ENCODE measurements around the gene ATG16L2.

Gene ATG16L2

DNA sequence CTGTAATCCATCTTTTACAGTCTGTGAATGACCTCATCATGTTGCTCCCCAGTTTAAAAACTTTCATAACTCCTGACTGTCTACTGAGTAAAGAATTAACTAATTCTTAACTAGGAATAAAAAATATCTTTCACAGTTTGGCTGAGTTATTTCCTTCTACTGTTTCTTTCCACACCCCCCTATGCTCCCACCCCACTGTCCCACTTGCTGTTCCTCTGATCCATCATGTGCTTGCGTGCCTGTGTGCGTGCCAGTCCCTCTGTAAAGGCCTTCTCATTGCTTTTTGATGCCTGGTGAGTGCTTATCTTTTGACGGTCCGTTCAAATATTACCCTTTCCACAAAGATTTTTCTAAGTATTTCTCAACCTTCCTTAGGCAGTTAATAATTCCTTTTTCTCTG, 55.6 kb downstream of the ATG16L2 start:
- in situ Hi-C loops (cut with HindIII; ENCODE audit: low sequenced_read_pairs) = loop anchor here (10.0 kb wide), 1 partner anchor 55 kb away; the partner anchor contains the start of gene ATG16L2

DNA sequence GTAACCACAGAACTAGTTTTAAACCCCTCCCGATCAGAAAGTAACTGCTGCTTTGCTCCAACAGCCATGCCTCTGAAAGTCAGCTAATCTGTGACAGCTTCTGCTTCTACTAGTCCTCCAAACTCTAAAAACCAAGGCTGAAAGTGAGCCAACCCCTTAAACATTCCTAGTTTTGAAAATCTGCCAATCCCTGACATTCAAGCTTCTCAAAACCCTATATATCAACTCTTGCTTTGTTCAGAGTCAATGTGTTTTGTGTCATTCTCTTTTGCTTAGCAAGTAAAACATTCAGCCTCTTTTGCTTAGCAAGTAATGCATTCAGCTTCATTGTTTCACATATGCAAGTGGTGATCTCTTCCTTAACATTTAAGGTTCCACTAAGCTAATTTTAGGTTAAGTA, 56.9 kb downstream of the ATG16L2 start:
- in situ Hi-C loops (cut with HindIII; ENCODE audit: low sequenced_read_pairs) = loop anchor here (10.0 kb wide), 1 partner anchor 56 kb away; the partner anchor contains the start of gene ATG16L2

DNA sequence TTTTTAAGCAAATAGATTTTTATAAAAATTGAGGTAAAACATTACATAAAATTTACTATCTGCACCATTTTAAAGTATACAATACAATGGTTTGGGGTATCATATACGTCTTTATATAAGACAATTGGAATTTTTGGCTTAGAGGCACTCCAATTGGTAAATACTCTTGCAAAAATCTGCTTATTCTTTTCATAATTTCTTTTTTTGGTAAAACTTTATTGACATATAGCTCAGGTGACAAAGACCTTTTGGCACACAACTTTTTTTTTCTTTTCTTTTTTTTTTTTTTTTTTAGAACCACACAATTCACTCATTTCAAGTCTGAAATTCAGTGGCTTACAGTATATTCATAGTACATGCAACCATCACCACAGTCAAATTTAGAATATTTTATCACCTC, 57.8 kb downstream of the ATG16L2 start:
- in situ Hi-C loops (cut with HindIII; ENCODE audit: low sequenced_read_pairs) = loop anchor here (10.0 kb wide), 1 partner anchor 57 kb away; the partner anchor contains the start of gene ATG16L2

DNA sequence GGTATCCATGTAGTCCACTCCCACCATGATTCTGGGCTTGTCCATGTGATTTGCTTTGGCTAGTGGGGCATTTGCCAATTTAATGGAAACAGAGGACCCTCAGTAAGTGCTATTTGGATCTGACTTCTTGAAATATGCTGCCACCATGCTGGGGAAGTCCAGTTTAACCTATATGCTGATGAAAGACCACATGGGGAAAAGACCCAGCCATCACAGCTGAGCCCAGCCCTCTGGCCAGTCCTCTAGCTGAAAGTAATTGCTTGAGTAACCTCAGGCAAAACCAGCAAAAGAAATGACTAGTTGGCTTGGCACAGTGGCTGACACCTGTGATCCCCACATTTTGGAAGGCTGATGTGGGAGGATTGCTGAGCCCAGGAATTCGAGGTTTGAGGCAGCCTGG, 61.5 kb downstream of the ATG16L2 start:
- in situ Hi-C loops (cut with HindIII; ENCODE audit: low sequenced_read_pairs) = loop anchor here (10.0 kb wide), 1 partner anchor 61 kb away; the partner anchor contains the start of gene ATG16L2

DNA sequence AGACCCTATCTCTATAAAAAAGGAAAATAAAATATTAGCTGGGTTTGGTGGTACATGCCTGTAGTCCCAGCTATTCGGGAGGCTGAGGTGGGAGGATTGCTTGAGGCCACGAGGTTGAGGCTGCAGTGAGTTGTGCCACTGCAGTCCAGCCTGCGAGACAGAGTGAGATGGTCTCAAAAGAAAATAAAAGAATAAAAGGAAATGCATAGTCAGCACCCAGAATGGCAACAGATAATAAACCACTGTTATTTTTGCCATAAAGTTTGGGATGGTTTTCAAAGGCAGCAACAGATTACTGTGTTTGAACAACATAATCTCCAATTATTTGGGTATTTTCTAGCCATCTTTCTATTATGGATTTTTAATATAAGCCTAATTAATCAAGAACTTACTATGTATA, 61.9 kb downstream of the ATG16L2 start:
- in situ Hi-C loops (cut with HindIII; ENCODE audit: low sequenced_read_pairs) = loop anchor here (10.0 kb wide), 1 partner anchor 61 kb away; the partner anchor contains the start of gene ATG16L2
